HEK293T (cell line): Measurements from ENCODE around the gene TINAGL1.
A peak's percentile ranks its signal among the peaks of the same experiment; 100 is the strongest.

Experiments
- CTCF ChIA-PET: fragments of 350-600 bp; formaldehyde crosslinking; extraction: SDS; loops from one replicate; lab custom pipeline; 2021; ENCODE audit warnings: antibody characterized with exemption, inconsistent platforms; lab: Yijun Ruan, JAX
- POLR2A ChIA-PET: fragments of 350-600 bp; formaldehyde crosslinking; extraction: SDS; loops from one replicate; lab custom pipeline; 2020; ENCODE audit warnings: antibody characterized with exemption, inconsistent platforms; lab: Yijun Ruan, JAX
- DNase-seq: peaks from one replicate; pipeline ENCODE4 v3.0.0; 2012; ENCODE audit warnings: mixed read lengths; ENCODE audit errors: extremely low spot score
- ARNT ChIP-seq: fragments of 450-650 bp; IDR thresholded peaks from 2 replicates; pipeline ENCODE4 v1.6.1; 2017; ENCODE audit warnings: mild to moderate bottlenecking
- BHLHE40 ChIP-seq: fragments of 450-650 bp; IDR thresholded peaks from 2 replicates; pipeline ENCODE4 v1.6.1; 2016; ENCODE audit warnings: mild to moderate bottlenecking, moderate library complexity, borderline replicate concordance
- CTBP1 ChIP-seq: fragments of 450-650 bp; IDR thresholded peaks from 2 replicates; pipeline ENCODE4 v1.6.1; 2016; ENCODE audit warnings: borderline replicate concordance
- ELF4 ChIP-seq: fragments of 450-650 bp; IDR thresholded peaks from 2 replicates; pipeline ENCODE4 v1.6.1; 2017; ENCODE audit warnings: antibody characterized with exemption
- FOXA1 ChIP-seq: fragments of 450-650 bp; IDR thresholded peaks from 2 replicates; pipeline ENCODE4 v1.6.1; 2016; ENCODE audit warnings: mild to moderate bottlenecking
- FOXK2 ChIP-seq: fragments of 450-650 bp; IDR thresholded peaks from 2 replicates; pipeline ENCODE4 v1.6.1; 2016; ENCODE audit warnings: mild to moderate bottlenecking
- FOXM1 ChIP-seq: fragments of 450-650 bp; IDR thresholded peaks from 2 replicates; pipeline ENCODE4 v1.6.1; 2017; ENCODE audit warnings: mild to moderate bottlenecking, borderline replicate concordance
- HDGF ChIP-seq: fragments of 450-650 bp; IDR thresholded peaks from 2 replicates; pipeline ENCODE4 v1.6.1; 2017; ENCODE audit warnings: antibody characterized with exemption, borderline replicate concordance
- L3MBTL2 ChIP-seq: fragments of 450-650 bp; conservative IDR thresholded peaks from 2 replicates; pipeline ENCODE4 v1.6.1; 2016; ENCODE audit warnings: mild to moderate bottlenecking
- LEF1 ChIP-seq: fragments of 450-650 bp; IDR thresholded peaks from 2 replicates; pipeline ENCODE4 v1.6.1; 2017; ENCODE audit warnings: mild to moderate bottlenecking, borderline replicate concordance
- NFRKB ChIP-seq: fragments of 450-650 bp; IDR thresholded peaks from 2 replicates; pipeline ENCODE4 v1.6.1; 2016; ENCODE audit warnings: mild to moderate bottlenecking, moderate library complexity
- PKNOX1 ChIP-seq: fragments of 450-650 bp; IDR thresholded peaks from 2 replicates; pipeline ENCODE4 v1.6.1; 2016
- SP1 ChIP-seq: fragments of 450-650 bp; IDR thresholded peaks from 2 replicates; pipeline ENCODE4 v1.6.1; 2017
- SUZ12 ChIP-seq: fragments of 450-650 bp; IDR thresholded peaks from 2 replicates; pipeline ENCODE4 v1.6.1; 2016; ENCODE audit warnings: mild to moderate bottlenecking
- TARDBP ChIP-seq: fragments of 450-650 bp; IDR thresholded peaks from 2 replicates; pipeline ENCODE4 v1.6.1; 2016
- ZNF384 ChIP-seq: fragments of 450-650 bp; IDR thresholded peaks from 2 replicates; pipeline ENCODE4 v1.6.1; 2016

The TINAGL1 gene

GRCh38 chr1:31581821-31582810 is 5.8 kb downstream of the TINAGL1 start:
- POLR2A ChIA-PET: no interaction called here
- CTCF ChIA-PET: interaction anchor here (1.5 kb wide), 1 partner anchor 188 kb away, joined by 3 read pairs; no protein-coding TSS in a partner anchor
- TF ChIP-seq ZNF384 (no peak), NFRKB (no peak), SP1 (no peak), BHLHE40 (no peak), FOXM1 (no peak), LEF1 (no peak), FOXA1 (no peak), L3MBTL2 (no peak), FOXK2 (no peak), SUZ12 (no peak), TARDBP (no peak), HDGF (no peak), PKNOX1 (no peak), ELF4 (no peak), CTBP1 (no peak), ARNT (no peak)
- DNase-seq: no peak

GRCh38 chr1:31583082-31583994 is 7.0 kb downstream of the TINAGL1 start:
- peak; percentile 9 for DNase-seq
- ChIA-PET CTCF (no interaction called here), POLR2A (no interaction called here)
- TF ChIP-seq SP1 (no peak), SUZ12 (no peak), L3MBTL2 (no peak), ARNT (no peak), ELF4 (no peak), HDGF (no peak), FOXK2 (no peak), FOXM1 (no peak), TARDBP (no peak), PKNOX1 (no peak), ZNF384 (no peak), LEF1 (no peak), CTBP1 (no peak)

- no peak for TF ChIP-seq BHLHE40
- TF ChIP-seq CTBP1: no peak
- TF ChIP-seq FOXK2: no peak
- no peak for TF ChIP-seq SUZ12
- ChIA-PET CTCF (interaction anchor here (0.6 kb wide), 1 partner anchor 506 kb away, joined by 5 read pairs; no protein-coding TSS in a partner anchor), POLR2A (no interaction called here)
- peak; percentile 61 for DNase-seq
Measured at GRCh38 chr1:31583995-31584868, 7.9 kb downstream of the TINAGL1 start.

GRCh38 chr1:31584869-31585735 is 8.8 kb downstream of the TINAGL1 start:
- CTCF ChIA-PET: interaction anchor here (0.6 kb wide), 1 partner anchor 507 kb away, joined by 5 read pairs; no protein-coding TSS in a partner anchor
- POLR2A ChIA-PET: no interaction called here
- TF ChIP-seq L3MBTL2 (no peak), CTBP1 (no peak), LEF1 (no peak), TARDBP (no peak), ARNT (no peak), NFRKB (no peak), ZNF384 (no peak), SUZ12 (no peak), HDGF (no peak), SP1 (no peak), ELF4 (no peak), FOXA1 (no peak), FOXM1 (no peak), PKNOX1 (no peak), BHLHE40 (no peak), FOXK2 (no peak)
- DNase-seq: peak; percentile 6
